Sigmoid colon (tissue), 3 donors: ENCODE results near the gene SOBP.

Experiments
- CTCF ChIP-seq, 4 experiments: fragments of 450-650 bp in 3 of 4; fragments of 200-600 bp in 1 of 4; IDR thresholded peaks; one replicate each; pipeline ENCODE4 v1.5.1; 2016 to 2019; ENCODE audit warnings: antibody characterized with exemption in 4 of 4, mild to moderate bottlenecking in 3 of 4, moderate library complexity in 2 of 4
- POLR2A ChIP-seq, 2 donors: fragments of 450-650 bp; IDR thresholded peaks; one replicate each; pipeline ENCODE4 v1.6.1; 2016; ENCODE audit warnings: antibody characterized with exemption in 2 of 2, mild to moderate bottlenecking in 2 of 2, moderate library complexity in 2 of 2

DNA sequence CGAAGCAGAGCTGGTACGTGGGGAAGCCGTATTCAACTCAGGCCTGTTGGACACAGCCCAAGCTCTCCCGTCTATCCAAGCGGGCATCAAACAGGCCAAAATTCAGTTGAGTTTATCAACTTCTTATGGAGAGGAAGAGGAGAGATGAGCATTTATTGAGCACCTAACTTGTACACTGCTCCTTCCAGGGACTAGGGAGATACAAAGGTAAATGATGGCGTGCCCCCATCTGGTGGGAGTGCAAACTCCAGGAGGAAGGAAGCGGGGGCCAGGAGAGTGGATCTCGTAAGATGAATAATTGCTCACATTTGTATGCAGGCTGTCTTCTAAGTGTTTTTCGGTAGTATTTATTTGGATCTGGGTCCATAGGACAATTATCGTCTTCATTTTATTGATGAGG, 146.6 kb downstream of the SOBP start:
- TF ChIP-seq POLR2A (IDR thresholded peaks at IDR 0.05) (no peak), CTCF (IDR thresholded peaks at IDR 0.05) (no peak)
